ENCODE results near the gene MYCN.

- no peak for TF ChIP-seq NRF1 (IDR thresholded peaks at IDR 0.05; ENCODE audit: low read depth, low read length)
- TF ChIP-seq, protein P1, sequence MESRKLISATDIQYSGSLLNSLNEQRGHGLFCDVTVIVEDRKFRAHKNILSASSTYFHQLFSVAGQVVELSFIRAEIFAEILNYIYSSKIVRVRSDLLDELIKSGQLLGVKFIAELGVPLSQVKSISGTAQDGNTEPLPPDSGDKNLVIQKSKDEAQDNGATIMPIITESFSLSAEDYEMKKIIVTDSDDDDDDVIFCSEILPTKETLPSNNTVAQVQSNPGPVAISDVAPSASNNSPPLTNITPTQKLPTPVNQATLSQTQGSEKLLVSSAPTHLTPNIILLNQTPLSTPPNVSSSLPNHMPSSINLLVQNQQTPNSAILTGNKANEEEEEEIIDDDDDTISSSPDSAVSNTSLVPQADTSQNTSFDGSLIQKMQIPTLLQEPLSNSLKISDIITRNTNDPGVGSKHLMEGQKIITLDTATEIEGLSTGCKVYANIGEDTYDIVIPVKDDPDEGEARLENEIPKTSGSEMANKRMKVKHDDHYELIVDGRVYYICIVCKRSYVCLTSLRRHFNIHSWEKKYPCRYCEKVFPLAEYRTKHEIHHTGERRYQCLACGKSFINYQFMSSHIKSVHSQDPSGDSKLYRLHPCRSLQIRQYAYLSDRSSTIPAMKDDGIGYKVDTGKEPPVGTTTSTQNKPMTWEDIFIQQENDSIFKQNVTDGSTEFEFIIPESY (IDR thresholded peaks at IDR 0.05; ENCODE audit: borderline replicate concordance, low read depth) = no peak
- TF ChIP-seq FOXJ3 (CRISPR knock-in tag; IDR thresholded peaks at IDR 0.05) = no peak
- no peak for TF ChIP-seq RAD21 (IDR thresholded peaks at IDR 0.05; ENCODE audit: low read length)
- no peak for TF ChIP-seq EP300 (IDR thresholded peaks at IDR 0.05; ENCODE audit: borderline replicate concordance in 1 of 2, low read depth in 1 of 2, low read length in 1 of 2)
- no peak for TF ChIP-seq CTCF (IDR thresholded peaks at IDR 0.05)
- TF ChIP-seq TAF1 (IDR thresholded peaks at IDR 0.05; ENCODE audit: borderline replicate concordance, low read depth, low read length) = no peak
Measured at GRCh38 chr2:15918761-15919356, 21.5 kb upstream of the MYCN start.
